HEK293 (cell line): Measurements from ENCODE around the gene PEAR1.

ENCODE experiments used
- CTCF ChIA-PET: fragments of 350-600 bp; formaldehyde crosslinking; extraction: SDS; loops from one replicate; lab custom pipeline; 2021; ENCODE audit warnings: antibody characterized with exemption; lab: Yijun Ruan, JAX
- POLR2A ChIA-PET: fragments of 300-600 bp; formaldehyde crosslinking; extraction: SDS; loops from one replicate; lab custom pipeline; 2020; ENCODE audit warnings: antibody characterized with exemption, inconsistent platforms; lab: Yijun Ruan, JAX
- H3K27ac ChIP-seq: fragments of 200-500 bp; sonication (Bioruptor generic); 2 replicates; pipeline ENCODE4 v1.5.1; 2014; ENCODE audit warnings: low read depth, low read length, control low read depth, inconsistent platforms; ENCODE audit errors: extremely low read depth
- H3K36me3 ChIP-seq, 2 experiments: fragments of 200-500 bp in 1 of 2; sonication (Bioruptor generic) in 1 of 2; 1 replicate in 1 of 2; 2 replicates in 1 of 2; pipeline ENCODE4 v1.5.1; 2014 to 2017; ENCODE audit warnings: inconsistent platforms in 2 of 2, low read length in 2 of 2; ENCODE audit not compliant: control insufficient read depth in 2 of 2, insufficient read depth in 1 of 2
- H3K4me1 ChIP-seq: fragments of 200-500 bp; sonication (Bioruptor generic); 2 replicates; pipeline ENCODE4 v1.5.1; 2014; ENCODE audit warnings: mild to moderate bottlenecking, low read length, inconsistent platforms; ENCODE audit not compliant: control insufficient read depth, insufficient read depth
- H3K4me3 ChIP-seq: 2 replicates; pipeline ENCODE4 v1.5.1; 2011; ENCODE audit warnings: low read depth, mild to moderate bottlenecking, control low read depth, low read length, moderate library complexity
- H3K9me3 ChIP-seq: fragments of 200-500 bp; sonication (Bioruptor generic); 2 replicates; pipeline ENCODE4 v1.5.1; 2014; ENCODE audit warnings: low read depth, low read length, inconsistent platforms; ENCODE audit not compliant: control insufficient read depth, insufficient read depth
- GFI1B ChIP-seq: fragments of 450-650 bp; formaldehyde crosslinking; IDR thresholded peaks from 2 replicates; pipeline ENCODE4 v1.5.1; 2016; ENCODE audit warnings: missing biosample characterization, missing genetic modification characterization
- GLI4 ChIP-seq: fragments of 450-650 bp; formaldehyde crosslinking; IDR thresholded peaks from 2 replicates; pipeline ENCODE4 v1.5.1; 2016; ENCODE audit warnings: missing biosample characterization, missing genetic modification characterization
- GLIS1 ChIP-seq: fragments of 450-650 bp; formaldehyde crosslinking; IDR thresholded peaks from 2 replicates; pipeline ENCODE4 v1.5.1; 2016; ENCODE audit warnings: missing biosample characterization, missing genetic modification characterization
- HOXC10 ChIP-seq: sonication (generic); formaldehyde crosslinking; IDR thresholded peaks from 2 replicates; pipeline ENCODE4 v1.8.1; 2023; ENCODE audit warnings: mild to moderate bottlenecking, missing genetic modification reagents
- REPIN1 ChIP-seq: fragments of 450-650 bp; formaldehyde crosslinking; IDR thresholded peaks from 2 replicates; pipeline ENCODE4 v1.5.1; 2017; ENCODE audit warnings: missing biosample characterization, missing genetic modification characterization, low read depth
- ZBTB1 ChIP-seq: fragments of 450-650 bp; formaldehyde crosslinking; IDR thresholded peaks from 2 replicates; pipeline ENCODE4 v1.5.1; 2016; ENCODE audit warnings: missing biosample characterization, missing genetic modification characterization
- ZBTB17 ChIP-seq: fragments of 450-650 bp; formaldehyde crosslinking; IDR thresholded peaks from 2 replicates; pipeline ENCODE4 v1.5.1; 2016; ENCODE audit warnings: missing biosample characterization, missing genetic modification characterization
- ZBTB48 ChIP-seq: fragments of 450-650 bp; formaldehyde crosslinking; IDR thresholded peaks from 2 replicates; pipeline ENCODE4 v1.5.1; 2016; ENCODE audit warnings: missing biosample characterization, missing genetic modification characterization
- ZNF146 ChIP-seq: fragments of 450-650 bp; formaldehyde crosslinking; IDR thresholded peaks from 2 replicates; pipeline ENCODE4 v1.5.1; 2016; ENCODE audit warnings: missing biosample characterization, missing genetic modification characterization
- ZNF2 ChIP-seq: fragments of 450-650 bp; formaldehyde crosslinking; IDR thresholded peaks from 2 replicates; pipeline ENCODE4 v1.5.1; 2016; ENCODE audit warnings: missing biosample characterization, missing genetic modification characterization
- ZNF223 ChIP-seq: fragments of 450-650 bp; formaldehyde crosslinking; IDR thresholded peaks from 2 replicates; pipeline ENCODE4 v1.5.1; 2016; ENCODE audit warnings: missing biosample characterization, missing genetic modification characterization
- ZNF707 ChIP-seq: fragments of 450-650 bp; formaldehyde crosslinking; IDR thresholded peaks from 2 replicates; pipeline ENCODE4 v1.5.1; 2016; ENCODE audit warnings: missing biosample characterization, missing genetic modification characterization
- TF ChIP-seq, protein P1 (sequence below): fragments of 450-650 bp; formaldehyde crosslinking; IDR thresholded peaks from 2 replicates; pipeline ENCODE4 v1.5.1; 2016; ENCODE audit warnings: missing biosample characterization, missing genetic modification characterization
- TF ChIP-seq, protein P2 (sequence below): fragments of 450-650 bp; formaldehyde crosslinking; IDR thresholded peaks from 2 replicates; pipeline ENCODE4 v1.5.1; 2016; ENCODE audit warnings: missing biosample characterization, missing genetic modification characterization
- TF ChIP-seq, protein P3 (sequence below): fragments of 450-650 bp; formaldehyde crosslinking; IDR thresholded peaks from 2 replicates; pipeline ENCODE4 v1.5.1; 2017; ENCODE audit warnings: missing biosample characterization, mild to moderate bottlenecking, missing genetic modification characterization, moderate library complexity
- TF ChIP-seq, protein P4 (sequence below): fragments of 450-650 bp; formaldehyde crosslinking; IDR thresholded peaks from 2 replicates; pipeline ENCODE4 v1.5.1; 2016; ENCODE audit warnings: missing biosample characterization, missing genetic modification characterization
- TF ChIP-seq, protein P5 (sequence below): fragments of 450-650 bp; formaldehyde crosslinking; IDR thresholded peaks from 2 replicates; pipeline ENCODE4 v1.5.1; 2016; ENCODE audit warnings: missing biosample characterization, missing genetic modification characterization

Gene PEAR1

DNA sequence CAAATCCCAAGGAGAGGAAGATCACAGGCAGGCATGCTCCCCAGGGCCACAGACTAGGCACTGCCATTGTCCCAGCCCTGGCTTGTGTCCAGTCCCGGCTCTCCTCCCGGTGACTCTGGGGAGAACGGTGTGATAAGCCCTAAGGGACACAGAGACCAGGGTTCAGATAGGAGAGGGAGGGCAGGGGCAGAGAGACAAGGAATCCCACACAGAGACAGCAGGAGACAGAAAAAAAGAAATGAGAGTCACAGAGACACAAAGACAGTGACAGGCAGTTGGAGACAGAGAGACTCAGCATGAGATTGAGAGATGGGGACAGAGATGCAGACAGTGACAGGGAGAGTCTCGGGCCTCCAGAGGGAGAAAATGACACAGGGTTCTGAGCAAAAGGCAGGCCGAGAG, 35.0 kb upstream of the PEAR1 start (continued):
- TF ChIP-seq, protein P1, sequence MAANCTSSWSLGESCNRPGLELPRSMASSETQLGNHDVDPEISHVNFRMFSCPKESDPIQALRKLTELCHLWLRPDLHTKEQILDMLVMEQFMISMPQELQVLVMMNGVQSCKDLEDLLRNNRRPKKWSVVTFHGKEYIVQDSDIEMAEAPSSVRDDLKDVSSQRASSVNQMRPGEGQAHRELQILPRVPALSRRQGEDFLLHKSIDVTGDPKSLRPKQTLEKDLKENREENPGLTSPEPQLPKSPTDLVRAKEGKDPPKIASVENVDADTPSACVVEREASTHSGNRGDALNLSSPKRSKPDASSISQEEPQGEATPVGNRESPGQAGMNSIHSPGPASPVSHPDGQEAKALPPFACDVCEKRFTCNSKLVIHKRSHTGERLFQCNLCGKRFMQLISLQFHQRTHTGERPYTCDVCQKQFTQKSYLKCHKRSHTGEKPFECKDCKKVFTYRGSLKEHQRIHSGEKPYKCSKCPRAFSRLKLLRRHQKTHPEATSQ (tag by site-specific recombination) = no peak
- TF ChIP-seq GLIS1 (0 out of 2 replicates have a peak, but pooled peaks have one; percentile 8), ZBTB17 (tag by site-specific recombination) (no peak), ZBTB48 (tag by site-specific recombination) (peak; percentile 63), ZNF707 (tag by site-specific recombination) (no peak)

DNA sequence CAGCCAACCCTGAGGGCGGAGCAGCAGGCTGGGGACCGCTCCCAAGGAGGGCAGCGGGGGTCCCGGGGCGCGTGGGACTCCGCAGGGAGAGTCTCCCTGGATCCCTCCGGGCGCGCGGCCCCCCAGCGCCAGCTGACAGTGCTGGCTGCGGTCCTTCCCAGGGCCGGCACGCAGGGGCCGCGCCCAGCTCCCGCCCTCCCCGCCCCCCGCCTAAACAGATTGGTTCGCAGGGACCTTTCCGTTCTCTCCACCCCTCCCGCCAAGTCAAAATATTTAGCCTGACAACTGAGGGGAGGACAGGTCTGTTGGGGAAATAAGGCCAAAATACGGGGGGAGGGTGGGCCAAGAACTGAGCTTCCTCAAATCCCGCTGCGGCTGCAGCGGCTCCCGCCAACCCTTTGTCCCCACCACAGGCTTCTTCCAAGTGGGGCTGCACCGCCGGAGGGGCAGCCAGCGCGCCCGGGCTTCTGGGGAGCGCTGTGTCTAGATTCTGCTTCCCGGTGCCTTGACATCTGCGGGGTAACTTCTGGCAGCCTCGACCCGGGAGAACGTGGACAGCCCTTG, 34.5 kb upstream of the PEAR1 start, which contains the start of gene INSRR:
Gene INSRR (minus strand): TSS at position 159 of the 564 bp plus-strand sequence. CDS start 496 bp downstream, outside the sequence.
- H3K4me3 ChIP-seq = no peak within 1 kb of the TSS; the same call in 1 of the 2 replicates
- CTCF ChIA-PET = interaction anchor here (0.6 to 7.6 kb wide), 25 partner anchors 8 to 215 kb away, joined by 3 to 129 read pairs (median 9); partner anchors contain the start of genes ISG20L2, METTL25B, PRCC and SH2D2A
- H3K27ac ChIP-seq = no peak within 1 kb of the TSS
- no peaks in the 10 kb centered on the region for H3K9me3 ChIP-seq
- POLR2A ChIA-PET = interaction anchor here (1.3 to 1.9 kb wide), 3 partner anchors 28 to 133 kb away, joined by 4 to 12 read pairs (median 5); partner anchors contain the start of gene PRCC
- TF ChIP-seq ZBTB1 = no peak
- peaks cover 2% of the 10 kb centered on the region; the same call in 1 of the 2 replicates for H3K4me1 ChIP-seq
- H3K36me3 ChIP-seq = no peaks in the 10 kb centered on the region

DNA sequence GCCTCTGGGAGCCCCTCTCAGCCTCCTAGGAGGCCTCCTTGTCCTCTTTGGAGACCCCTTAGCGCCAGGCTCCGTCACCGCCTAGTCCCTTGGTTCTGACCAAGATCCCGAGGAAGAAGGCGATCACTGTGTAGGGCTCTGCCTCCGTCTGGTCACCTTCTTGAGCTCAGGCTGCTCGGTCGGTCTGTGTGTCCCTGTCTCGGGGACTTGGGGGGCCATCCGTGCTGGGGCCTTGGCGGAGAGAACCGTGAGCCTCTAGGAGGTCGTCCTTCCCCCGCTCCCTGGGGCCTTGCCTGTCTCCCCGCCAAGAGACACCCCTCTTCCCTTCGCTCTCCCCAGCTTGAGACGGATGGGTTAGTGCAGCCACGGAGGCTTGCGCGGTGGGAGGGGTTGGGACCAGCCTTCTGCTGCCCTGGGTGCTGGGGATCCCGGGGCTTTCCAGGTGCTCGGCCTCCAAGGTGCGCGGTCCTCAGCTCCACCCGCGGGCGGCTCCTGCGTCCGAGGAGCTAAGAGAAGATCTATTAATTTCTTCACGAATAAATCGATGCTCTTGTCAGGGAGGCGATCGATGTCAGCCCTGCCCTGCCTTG, 33.9 kb upstream of the PEAR1 start:
- ChIA-PET POLR2A (interaction anchor here (1.0 to 2.2 kb wide), 6 partner anchors 28 to 170 kb away, joined by 4 to 14 read pairs (median 4); partner anchors contain the start of genes ISG20L2, METTL25B and PRCC), CTCF (interaction anchor here (0.6 to 7.6 kb wide), 41 partner anchors 8 to 216 kb away, joined by 3 to 129 read pairs (median 6); partner anchors contain the start of genes ISG20L2, METTL25B, PRCC and SH2D2A)
- Histone ChIP-seq H3K9me3 (no peaks in the 10 kb centered on the region), H3K36me3 (no peaks in the 10 kb centered on the region), H3K4me3 (no peak overlapping the region; the same call in 1 of the 2 replicates)
- TF ChIP-seq HOXC10 (CRISPR knock-in tag) = no peak
- TF ChIP-seq, protein P2, sequence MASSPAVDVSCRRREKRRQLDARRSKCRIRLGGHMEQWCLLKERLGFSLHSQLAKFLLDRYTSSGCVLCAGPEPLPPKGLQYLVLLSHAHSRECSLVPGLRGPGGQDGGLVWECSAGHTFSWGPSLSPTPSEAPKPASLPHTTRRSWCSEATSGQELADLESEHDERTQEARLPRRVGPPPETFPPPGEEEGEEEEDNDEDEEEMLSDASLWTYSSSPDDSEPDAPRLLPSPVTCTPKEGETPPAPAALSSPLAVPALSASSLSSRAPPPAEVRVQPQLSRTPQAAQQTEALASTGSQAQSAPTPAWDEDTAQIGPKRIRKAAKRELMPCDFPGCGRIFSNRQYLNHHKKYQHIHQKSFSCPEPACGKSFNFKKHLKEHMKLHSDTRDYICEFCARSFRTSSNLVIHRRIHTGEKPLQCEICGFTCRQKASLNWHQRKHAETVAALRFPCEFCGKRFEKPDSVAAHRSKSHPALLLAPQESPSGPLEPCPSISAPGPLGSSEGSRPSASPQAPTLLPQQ (tag by site-specific recombination) = no peak
- TF ChIP-seq, protein P3, sequence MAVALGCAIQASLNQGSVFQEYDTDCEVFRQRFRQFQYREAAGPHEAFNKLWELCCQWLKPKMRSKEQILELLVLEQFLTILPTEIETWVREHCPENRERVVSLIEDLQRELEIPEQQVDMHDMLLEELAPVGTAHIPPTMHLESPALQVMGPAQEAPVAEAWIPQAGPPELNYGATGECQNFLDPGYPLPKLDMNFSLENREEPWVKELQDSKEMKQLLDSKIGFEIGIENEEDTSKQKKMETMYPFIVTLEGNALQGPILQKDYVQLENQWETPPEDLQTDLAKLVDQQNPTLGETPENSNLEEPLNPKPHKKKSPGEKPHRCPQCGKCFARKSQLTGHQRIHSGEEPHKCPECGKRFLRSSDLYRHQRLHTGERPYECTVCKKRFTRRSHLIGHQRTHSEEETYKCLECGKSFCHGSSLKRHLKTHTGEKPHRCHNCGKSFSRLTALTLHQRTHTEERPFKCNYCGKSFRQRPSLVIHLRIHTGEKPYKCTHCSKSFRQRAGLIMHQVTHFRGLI = no peak
- TF ChIP-seq, all 188 proteins: peak for 0
- H3K4me1 ChIP-seq = peaks cover 2% of the 10 kb centered on the region; the same call in 1 of the 2 replicates
- H3K27ac ChIP-seq = no peak overlapping the region

DNA sequence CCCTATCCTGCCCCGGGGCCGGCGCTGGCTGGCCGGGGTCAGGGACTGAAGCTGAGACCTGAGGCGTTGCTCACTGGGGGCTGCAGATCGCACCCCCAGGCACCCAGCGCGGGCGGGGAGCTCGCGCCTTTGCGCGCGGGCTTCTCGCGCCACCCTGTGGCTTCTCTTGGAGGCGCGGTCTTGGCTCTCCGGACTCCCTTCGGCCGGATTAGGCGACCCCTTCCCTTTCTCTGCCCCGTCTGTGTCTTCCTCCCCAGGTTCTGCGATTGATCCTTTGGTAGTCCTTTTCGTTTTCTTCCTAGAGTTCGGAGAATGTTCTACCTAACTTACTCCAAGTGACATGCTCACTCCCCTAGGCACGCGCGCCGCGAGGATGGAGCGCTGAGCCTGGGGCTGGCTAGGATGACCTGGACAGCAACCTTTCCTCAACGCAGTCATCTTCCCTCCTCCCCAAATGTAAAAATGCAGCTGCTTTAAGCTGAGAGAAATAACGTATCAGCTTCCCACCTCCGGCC, 33.3 kb upstream of the PEAR1 start:
- Histone ChIP-seq H3K27ac (no peak overlapping the region), H3K4me1 (peaks cover 2% of the 10 kb centered on the region; the same call in 1 of the 2 replicates), H3K36me3 (no peaks in the 10 kb centered on the region), H3K9me3 (no peaks in the 10 kb centered on the region), H3K4me3 (peak overlapping the region; percentile 35)
- POLR2A ChIA-PET = interaction anchor here (1.0 to 2.2 kb wide), 6 partner anchors 27 to 171 kb away, joined by 4 to 14 read pairs (median 4); partner anchors contain the start of genes ISG20L2, METTL25B and PRCC
- CTCF ChIA-PET = interaction anchor here (0.6 to 7.6 kb wide), 48 partner anchors 9 to 284 kb away, joined by 3 to 129 read pairs (median 6); partner anchors contain the start of genes ISG20L2, METTL25B, PRCC and SH2D2A
- TF ChIP-seq ZNF223 (no peak), GLI4 (tag by site-specific recombination) (no peak), REPIN1 (tag by site-specific recombination) (no peak), GFI1B (tag by site-specific recombination) (no peak), ZNF2 (tag by site-specific recombination) (0 out of 2 replicates have a peak, but pooled peaks have one; percentile 59), ZNF146 (tag by site-specific recombination) (no peak)
- TF ChIP-seq, protein P4, sequence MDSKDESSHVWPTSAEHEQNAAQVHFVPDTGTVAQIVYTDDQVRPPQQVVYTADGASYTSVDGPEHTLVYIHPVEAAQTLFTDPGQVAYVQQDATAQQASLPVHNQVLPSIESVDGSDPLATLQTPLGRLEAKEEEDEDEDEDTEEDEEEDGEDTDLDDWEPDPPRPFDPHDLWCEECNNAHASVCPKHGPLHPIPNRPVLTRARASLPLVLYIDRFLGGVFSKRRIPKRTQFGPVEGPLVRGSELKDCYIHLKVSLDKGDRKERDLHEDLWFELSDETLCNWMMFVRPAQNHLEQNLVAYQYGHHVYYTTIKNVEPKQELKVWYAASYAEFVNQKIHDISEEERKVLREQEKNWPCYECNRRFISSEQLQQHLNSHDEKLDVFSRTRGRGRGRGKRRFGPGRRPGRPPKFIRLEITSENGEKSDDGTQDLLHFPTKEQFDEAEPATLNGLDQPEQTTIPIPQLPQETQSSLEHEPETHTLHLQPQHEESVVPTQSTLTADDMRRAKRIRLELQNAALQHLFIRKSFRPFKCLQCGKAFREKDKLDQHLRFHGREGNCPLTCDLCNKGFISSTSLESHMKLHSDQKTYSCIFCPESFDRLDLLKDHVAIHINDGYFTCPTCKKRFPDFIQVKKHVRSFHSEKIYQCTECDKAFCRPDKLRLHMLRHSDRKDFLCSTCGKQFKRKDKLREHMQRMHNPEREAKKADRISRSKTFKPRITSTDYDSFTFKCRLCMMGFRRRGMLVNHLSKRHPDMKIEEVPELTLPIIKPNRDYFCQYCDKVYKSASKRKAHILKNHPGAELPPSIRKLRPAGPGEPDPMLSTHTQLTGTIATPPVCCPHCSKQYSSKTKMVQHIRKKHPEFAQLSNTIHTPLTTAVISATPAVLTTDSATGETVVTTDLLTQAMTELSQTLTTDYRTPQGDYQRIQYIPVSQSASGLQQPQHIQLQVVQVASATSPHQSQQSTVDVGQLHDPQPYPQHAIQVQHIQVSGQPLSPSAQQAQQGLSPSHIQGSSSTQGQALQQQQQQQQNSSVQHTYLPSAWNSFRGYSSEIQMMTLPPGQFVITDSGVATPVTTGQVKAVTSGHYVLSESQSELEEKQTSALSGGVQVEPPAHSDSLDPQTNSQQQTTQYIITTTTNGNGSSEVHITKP (tag by site-specific recombination) = peak; percentile 36; the same call in 1 of the 2 replicates
- TF ChIP-seq, protein P5, sequence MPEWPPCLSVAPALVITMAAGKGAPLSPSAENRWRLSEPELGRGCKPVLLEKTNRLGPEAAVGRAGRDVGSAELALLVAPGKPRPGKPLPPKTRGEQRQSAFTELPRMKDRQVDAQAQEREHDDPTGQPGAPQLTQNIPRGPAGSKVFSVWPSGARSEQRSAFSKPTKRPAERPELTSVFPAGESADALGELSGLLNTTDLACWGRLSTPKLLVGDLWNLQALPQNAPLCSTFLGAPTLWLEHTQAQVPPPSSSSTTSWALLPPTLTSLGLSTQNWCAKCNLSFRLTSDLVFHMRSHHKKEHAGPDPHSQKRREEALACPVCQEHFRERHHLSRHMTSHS (tag by site-specific recombination) = no peak
